ENCODE results near the gene FIP1L1.

FIP1L1 gene

DNA sequence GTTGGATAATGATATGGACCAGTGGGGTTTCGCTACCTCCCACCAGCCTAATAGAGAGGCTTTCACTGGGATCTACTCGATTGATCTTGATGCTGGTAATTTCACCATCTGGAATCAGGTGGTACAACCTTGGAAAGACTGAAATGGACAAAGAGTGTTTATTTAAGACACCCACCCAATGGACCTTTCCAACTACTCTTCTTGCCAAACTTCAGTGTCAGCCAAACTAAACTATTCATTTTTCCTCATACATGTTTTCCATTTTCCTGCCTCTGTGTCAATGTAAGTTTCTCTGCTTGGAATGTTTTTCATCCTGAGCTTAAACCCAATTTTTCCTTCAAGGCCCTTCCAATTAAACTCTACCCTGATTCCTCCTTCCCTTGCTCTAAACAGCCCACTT, 121.3 kb downstream of the FIP1L1 start:
- DNase-seq (ENCODE audit: low read depth in 2 of 3, low spot score in 2 of 3): no peak

DNA sequence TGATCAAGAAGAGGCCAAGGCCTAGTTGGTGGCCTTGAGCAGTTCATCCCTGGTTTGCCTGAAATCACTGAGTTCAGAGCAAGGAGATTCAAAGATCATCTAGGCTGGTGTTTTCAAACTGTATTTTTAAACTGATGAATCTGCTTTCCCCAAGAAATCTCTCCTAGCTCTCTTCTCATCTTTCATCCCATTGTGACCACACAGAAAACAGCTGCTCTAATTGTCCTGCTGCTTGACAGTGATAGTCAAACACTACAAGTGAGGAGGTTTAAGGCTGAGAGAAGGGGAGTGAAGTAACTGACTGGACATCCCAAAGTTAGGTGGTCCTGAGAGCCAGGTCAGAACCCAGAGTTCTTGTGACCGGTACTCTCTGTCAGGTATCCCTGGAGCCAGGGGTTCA, 122.3 kb downstream of the FIP1L1 start:
- no peak for DNase-seq (ENCODE audit: low read depth in 2 of 3, low spot score in 2 of 3)

- no peak for DNase-seq (ENCODE audit: low read depth in 2 of 3, low spot score in 2 of 3)
Measured at GRCh38 chr4:53500546-53500945, 123.1 kb downstream of the FIP1L1 start.

- no peak for DNase-seq (ENCODE audit: low read depth in 2 of 3, low spot score in 2 of 3)
Measured at GRCh38 chr4:53501561-53501960, 124.1 kb downstream of the FIP1L1 start.

DNA sequence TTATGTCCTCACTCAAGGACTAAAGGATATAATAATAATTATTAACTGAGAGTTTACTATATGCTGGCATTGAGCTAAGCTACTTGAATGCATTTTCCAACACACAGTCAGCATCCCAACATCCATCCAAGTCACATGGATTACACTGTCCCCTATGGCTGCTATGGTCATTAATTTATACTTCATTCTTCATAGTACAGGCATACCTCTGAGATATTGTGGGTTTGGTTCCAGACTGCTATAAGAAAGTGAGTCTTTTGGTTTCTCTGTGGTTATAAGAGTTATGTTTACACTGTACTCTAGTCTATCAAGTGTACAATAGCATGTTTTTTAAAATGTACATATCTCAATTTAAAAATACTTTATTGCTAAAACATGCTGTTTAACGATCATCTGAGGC, 124.7 kb downstream of the FIP1L1 start:
- no peak for DNase-seq (ENCODE audit: low read depth in 2 of 3, low spot score in 2 of 3)

GRCh38 chr4:53505947-53506346, 128.5 kb downstream of the FIP1L1 start:
- no peak for DNase-seq (ENCODE audit: low read depth in 2 of 3, low spot score in 2 of 3)

GRCh38 chr4:53507058-53507457, 129.6 kb downstream of the FIP1L1 start:
- no peak for DNase-seq (ENCODE audit: low read depth in 2 of 3, low spot score in 2 of 3)

DNA sequence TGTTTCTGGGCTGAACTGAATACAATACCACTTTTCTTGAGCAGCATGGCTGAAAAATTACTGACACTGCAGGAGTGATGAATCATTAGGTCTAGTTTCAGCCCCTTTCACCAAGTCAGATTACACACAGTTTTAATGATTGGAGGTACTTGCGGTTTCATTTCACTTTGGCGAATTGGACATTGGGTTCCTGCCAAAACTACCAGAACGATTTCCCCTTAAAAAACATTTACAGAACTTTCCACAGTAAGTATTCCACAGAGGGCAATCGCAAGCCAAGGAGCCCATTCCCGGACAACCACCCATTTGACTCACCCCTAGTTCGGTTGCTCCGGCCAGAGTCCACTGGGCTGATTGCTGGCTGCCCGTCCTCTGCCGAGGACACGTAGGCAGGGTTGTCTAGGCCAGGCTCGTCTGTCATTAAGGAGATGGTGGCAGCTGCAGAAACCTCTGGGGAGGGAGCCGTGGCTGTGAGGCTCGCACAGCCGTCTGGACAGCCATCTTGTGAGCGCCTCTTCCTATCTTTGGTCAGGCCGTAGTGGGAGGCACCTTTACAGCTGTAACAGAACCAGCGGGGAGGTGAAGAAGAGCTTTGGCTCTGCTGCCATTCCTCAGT, 130.3 kb downstream of the FIP1L1 start:
- no peak for DNase-seq (ENCODE audit: low read depth in 2 of 3, low spot score in 2 of 3)

GRCh38 chr4:53508446-53508845, 131.0 kb downstream of the FIP1L1 start:
- DNase-seq (ENCODE audit: low read depth in 2 of 3, low spot score in 2 of 3): no peak

DNA sequence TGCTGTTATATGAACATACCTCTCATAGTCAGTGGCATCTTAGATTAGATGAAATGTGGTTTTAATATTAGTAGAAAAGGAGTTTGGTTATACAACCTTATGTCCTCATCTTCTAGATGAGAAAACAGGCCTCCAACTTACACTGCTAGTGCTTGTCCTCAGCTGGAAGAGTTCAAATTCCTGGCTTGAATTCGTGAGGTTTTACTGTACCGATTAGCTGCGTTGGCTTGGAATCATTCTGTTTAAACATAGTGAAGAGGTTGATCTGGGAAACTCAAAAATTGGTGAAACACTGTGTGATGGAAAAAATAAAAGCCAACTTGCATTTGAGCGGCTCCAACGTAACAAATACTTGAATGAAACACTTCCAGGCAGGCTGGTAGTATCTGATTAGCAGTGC, 132.9 kb downstream of the FIP1L1 start:
- DNase-seq (ENCODE audit: low read depth in 2 of 3, low spot score in 2 of 3): no peak
